ENCODE measurements around the gene DNAI1.

DNAI1 gene

DNA sequence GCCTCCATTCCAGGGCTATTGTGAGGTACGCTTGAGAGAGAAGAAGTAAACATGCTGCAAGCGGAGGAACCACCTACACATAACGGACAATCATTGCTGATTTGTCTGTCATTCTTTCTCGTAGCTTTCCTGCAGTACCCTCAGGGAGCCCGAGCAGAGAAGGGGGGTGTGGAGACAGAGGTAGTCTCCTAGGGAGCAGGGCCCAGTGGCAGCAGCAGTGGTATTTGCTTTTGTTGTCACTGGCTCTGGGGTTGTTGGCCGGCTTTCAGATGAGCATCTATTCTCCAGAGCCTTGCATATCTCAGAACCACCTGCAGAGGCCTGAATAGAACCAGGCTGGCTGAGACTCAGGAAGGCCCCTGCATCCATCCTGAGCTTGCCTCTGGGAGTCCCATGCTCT, 44.3 kb downstream of the DNAI1 start:
- Histone ChIP-seq H3K4me3 (ENCODE audit: low read depth, low read length) (no peak overlapping the region), H3K27ac (ENCODE audit: low read depth, low read length) (no peak overlapping the region), H3K4me1 (ENCODE audit: control insufficient read depth, insufficient read depth, low read length) (no peaks in the 10 kb centered on the region), H3K9me3 (ENCODE audit: control insufficient read depth, insufficient read depth, low read length) (no peaks in the 10 kb centered on the region), H3K36me3 (ENCODE audit: control insufficient read depth, insufficient read depth, low read length) (no peaks in the 10 kb centered on the region), H3K9ac (ENCODE audit: low read depth, low read length) (no peak overlapping the region), H3K27me3 (ENCODE audit: control insufficient read depth, insufficient read depth, low read length) (no peaks in the 10 kb centered on the region)

- no peaks in the 10 kb centered on the region for H3K9me3 ChIP-seq (ENCODE audit: control insufficient read depth, insufficient read depth, low read length)
- no peaks in the 10 kb centered on the region for H3K27me3 ChIP-seq (ENCODE audit: control insufficient read depth, insufficient read depth, low read length)
- no peak overlapping the region for H3K9ac ChIP-seq (ENCODE audit: low read depth, low read length)
- H3K27ac ChIP-seq (ENCODE audit: low read depth, low read length), result no peak overlapping the region
- H3K4me1 ChIP-seq (ENCODE audit: control insufficient read depth, insufficient read depth, low read length), result no peaks in the 10 kb centered on the region
- no peaks in the 10 kb centered on the region for H3K36me3 ChIP-seq (ENCODE audit: control insufficient read depth, insufficient read depth, low read length)
- no peak overlapping the region for H3K4me3 ChIP-seq (ENCODE audit: low read depth, low read length)
Measured at GRCh38 chr9:34503406-34503805, 44.8 kb downstream of the DNAI1 start.

- H3K27ac ChIP-seq (ENCODE audit: low read depth, low read length), result no peak overlapping the region
- no peak overlapping the region for H3K9ac ChIP-seq (ENCODE audit: low read depth, low read length)
- no peak overlapping the region for H3K4me3 ChIP-seq (ENCODE audit: low read depth, low read length)
- no peaks in the 10 kb centered on the region for H3K27me3 ChIP-seq (ENCODE audit: control insufficient read depth, insufficient read depth, low read length)
- H3K9me3 ChIP-seq (ENCODE audit: control insufficient read depth, insufficient read depth, low read length), result no peaks in the 10 kb centered on the region
- no peaks in the 10 kb centered on the region for H3K36me3 ChIP-seq (ENCODE audit: control insufficient read depth, insufficient read depth, low read length)
- H3K4me1 ChIP-seq (ENCODE audit: control insufficient read depth, insufficient read depth, low read length), result peaks cover 5% of the 10 kb centered on the region
Measured at GRCh38 chr9:34505370-34506120, 46.9 kb downstream of the DNAI1 start.

- Histone ChIP-seq H3K27me3 (ENCODE audit: control insufficient read depth, insufficient read depth, low read length) (no peaks in the 10 kb centered on the region), H3K4me1 (ENCODE audit: control insufficient read depth, insufficient read depth, low read length) (peaks cover 15% of the 10 kb centered on the region), H3K9me3 (ENCODE audit: control insufficient read depth, insufficient read depth, low read length) (no peaks in the 10 kb centered on the region), H3K4me3 (ENCODE audit: low read depth, low read length) (no peak overlapping the region), H3K9ac (ENCODE audit: low read depth, low read length) (no peak overlapping the region), H3K27ac (ENCODE audit: low read depth, low read length) (no peak overlapping the region), H3K36me3 (ENCODE audit: control insufficient read depth, insufficient read depth, low read length) (no peaks in the 10 kb centered on the region)
Measured at GRCh38 chr9:34506623-34507022, 48.0 kb downstream of the DNAI1 start.

DNA sequence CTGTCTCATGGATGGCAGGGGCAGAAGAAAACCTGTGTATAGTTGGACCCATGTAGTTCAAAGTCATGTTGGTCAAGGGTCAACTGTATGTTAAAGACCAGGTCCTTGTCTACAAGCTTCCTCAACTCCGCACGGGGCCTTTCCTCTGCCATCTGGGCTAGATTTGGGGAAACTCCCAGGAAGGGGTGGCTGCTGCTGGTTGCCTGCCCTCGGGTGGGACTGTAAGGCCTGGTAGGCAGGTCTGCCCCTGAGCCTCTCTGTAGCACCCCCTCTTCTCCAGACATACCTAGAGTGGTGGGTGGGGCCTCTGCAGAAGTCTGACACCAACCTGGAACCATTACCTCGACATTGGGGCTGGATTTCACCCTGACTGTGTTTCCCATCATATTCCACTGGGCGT, 49.0 kb downstream of the DNAI1 start:
- Histone ChIP-seq H3K27ac (ENCODE audit: low read depth, low read length) (no peak overlapping the region), H3K4me1 (ENCODE audit: control insufficient read depth, insufficient read depth, low read length) (peaks cover 24% of the 10 kb centered on the region), H3K4me3 (ENCODE audit: low read depth, low read length) (no peak overlapping the region), H3K27me3 (ENCODE audit: control insufficient read depth, insufficient read depth, low read length) (no peaks in the 10 kb centered on the region), H3K36me3 (ENCODE audit: control insufficient read depth, insufficient read depth, low read length) (no peaks in the 10 kb centered on the region), H3K9me3 (ENCODE audit: control insufficient read depth, insufficient read depth, low read length) (no peaks in the 10 kb centered on the region), H3K9ac (ENCODE audit: low read depth, low read length) (no peak overlapping the region)

DNA sequence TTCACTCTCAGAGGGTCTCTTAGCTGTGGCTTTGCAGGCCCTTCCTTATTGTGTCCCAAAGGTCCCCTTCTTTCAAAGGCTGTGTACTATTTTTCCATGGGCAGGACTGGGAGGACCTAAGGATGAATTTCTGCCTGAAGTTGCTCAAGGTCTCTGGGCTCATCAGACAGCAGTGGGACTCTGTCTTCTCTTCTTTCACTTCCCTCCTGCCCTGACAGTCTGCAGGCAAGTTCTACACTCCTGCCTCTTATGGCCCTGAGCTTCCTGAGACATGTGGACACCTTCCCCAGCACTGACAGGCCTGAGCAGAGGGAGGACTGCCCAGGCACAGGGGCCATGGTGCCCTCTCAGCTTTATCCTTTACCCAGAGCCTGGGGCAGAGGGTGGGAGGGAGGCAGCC, 49.4 kb downstream of the DNAI1 start:
- H3K9ac ChIP-seq (ENCODE audit: low read depth, low read length), result no peak overlapping the region
- H3K27me3 ChIP-seq (ENCODE audit: control insufficient read depth, insufficient read depth, low read length), result no peaks in the 10 kb centered on the region
- H3K4me3 ChIP-seq (ENCODE audit: low read depth, low read length), result no peak overlapping the region
- no peaks in the 10 kb centered on the region for H3K9me3 ChIP-seq (ENCODE audit: control insufficient read depth, insufficient read depth, low read length)
- H3K4me1 ChIP-seq (ENCODE audit: control insufficient read depth, insufficient read depth, low read length), result peaks cover 28% of the 10 kb centered on the region
- H3K36me3 ChIP-seq (ENCODE audit: control insufficient read depth, insufficient read depth, low read length), result no peaks in the 10 kb centered on the region
- H3K27ac ChIP-seq (ENCODE audit: low read depth, low read length), result no peak overlapping the region

- H3K9me3 ChIP-seq (ENCODE audit: control insufficient read depth, insufficient read depth, low read length), result no peaks in the 10 kb centered on the region
- no peak overlapping the region for H3K9ac ChIP-seq (ENCODE audit: low read depth, low read length)
- H3K4me1 ChIP-seq (ENCODE audit: control insufficient read depth, insufficient read depth, low read length), result peaks cover 33% of the 10 kb centered on the region
- no peaks in the 10 kb centered on the region for H3K36me3 ChIP-seq (ENCODE audit: control insufficient read depth, insufficient read depth, low read length)
- no peaks in the 10 kb centered on the region for H3K27me3 ChIP-seq (ENCODE audit: control insufficient read depth, insufficient read depth, low read length)
- H3K27ac ChIP-seq (ENCODE audit: low read depth, low read length), result no peak overlapping the region
- H3K4me3 ChIP-seq (ENCODE audit: low read depth, low read length), result no peak overlapping the region
Measured at GRCh38 chr9:34508463-34508862, 49.9 kb downstream of the DNAI1 start.

GRCh38 chr9:34508951-34509350, 50.3 kb downstream of the DNAI1 start:
- H3K4me1 ChIP-seq (ENCODE audit: control insufficient read depth, insufficient read depth, low read length), result peaks cover 38% of the 10 kb centered on the region
- no peaks in the 10 kb centered on the region for H3K9me3 ChIP-seq (ENCODE audit: control insufficient read depth, insufficient read depth, low read length)
- H3K27me3 ChIP-seq (ENCODE audit: control insufficient read depth, insufficient read depth, low read length), result no peaks in the 10 kb centered on the region
- no peaks in the 10 kb centered on the region for H3K36me3 ChIP-seq (ENCODE audit: control insufficient read depth, insufficient read depth, low read length)
- no peak overlapping the region for H3K27ac ChIP-seq (ENCODE audit: low read depth, low read length)
- H3K9ac ChIP-seq (ENCODE audit: low read depth, low read length), result no peak overlapping the region
- H3K4me3 ChIP-seq (ENCODE audit: low read depth, low read length), result no peak overlapping the region

DNA sequence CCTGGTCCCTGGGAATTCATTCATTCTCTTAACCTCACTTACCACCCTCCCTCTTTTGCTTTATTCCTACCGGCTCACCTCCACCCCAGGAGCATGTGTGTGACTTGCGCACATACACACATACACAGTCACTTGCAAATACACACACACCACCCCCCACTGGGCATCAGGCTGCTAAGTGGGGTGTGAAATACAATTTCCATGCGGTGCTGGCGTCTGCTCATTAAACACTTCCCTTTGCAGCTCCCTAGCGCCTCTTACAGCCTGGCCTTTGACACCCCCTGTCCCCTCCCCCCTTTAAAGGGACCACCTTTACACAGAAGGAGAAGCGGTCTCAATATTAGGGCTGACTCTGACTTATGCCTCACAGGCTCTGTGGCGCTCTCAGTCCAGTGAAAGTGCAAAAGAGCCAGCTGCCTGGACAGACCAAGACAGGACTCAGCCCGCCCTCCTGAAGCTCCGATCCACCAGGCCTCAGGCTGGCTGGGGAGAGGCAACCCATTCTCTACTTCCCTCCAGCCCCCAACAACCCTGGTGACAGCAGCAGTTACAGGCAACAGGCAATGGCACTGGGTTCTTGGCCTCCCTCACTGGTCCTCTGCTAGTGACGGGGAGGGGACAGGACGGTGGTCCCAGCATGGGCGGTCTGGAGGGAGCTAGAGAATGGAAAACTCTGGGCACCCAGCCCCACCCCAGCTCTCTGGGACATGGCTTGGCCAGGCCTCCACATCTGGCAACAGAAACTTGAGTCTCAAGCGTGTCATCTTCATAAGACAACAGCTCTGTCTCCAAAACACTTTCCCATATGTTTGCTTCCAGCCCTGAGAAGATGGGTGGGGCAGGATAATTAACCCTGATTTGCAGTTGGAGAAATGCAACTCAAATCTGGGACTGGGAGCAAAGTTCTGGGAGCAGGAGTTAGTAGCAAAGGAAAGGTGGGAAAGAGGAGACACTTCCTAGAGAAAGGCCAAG, 52.2 kb downstream of the DNAI1 start:
- peaks cover 41% of the 10 kb centered on the region for H3K4me1 ChIP-seq (ENCODE audit: control insufficient read depth, insufficient read depth, low read length)
- H3K9me3 ChIP-seq (ENCODE audit: control insufficient read depth, insufficient read depth, low read length), result no peaks in the 10 kb centered on the region
- H3K36me3 ChIP-seq (ENCODE audit: control insufficient read depth, insufficient read depth, low read length), result no peaks in the 10 kb centered on the region
- H3K9ac ChIP-seq (ENCODE audit: low read depth, low read length), result no peak overlapping the region
- H3K4me3 ChIP-seq (ENCODE audit: low read depth, low read length), result no peak overlapping the region
- H3K27me3 ChIP-seq (ENCODE audit: control insufficient read depth, insufficient read depth, low read length), result no peaks in the 10 kb centered on the region; the same call in 1 of the 2 replicates
- H3K27ac ChIP-seq (ENCODE audit: low read depth, low read length), result no peak overlapping the region

GRCh38 chr9:34512131-34513078, 53.8 kb downstream of the DNAI1 start:
- Histone ChIP-seq H3K9me3 (ENCODE audit: control insufficient read depth, insufficient read depth, low read length) (no peaks in the 10 kb centered on the region), H3K4me3 (ENCODE audit: low read depth, low read length) (no peak overlapping the region), H3K9ac (ENCODE audit: low read depth, low read length) (no peak overlapping the region), H3K36me3 (ENCODE audit: control insufficient read depth, insufficient read depth, low read length) (no peaks in the 10 kb centered on the region), H3K27ac (ENCODE audit: low read depth, low read length) (peak overlapping the region; percentile 75), H3K27me3 (ENCODE audit: control insufficient read depth, insufficient read depth, low read length) (no peaks in the 10 kb centered on the region; the same call in 1 of the 2 replicates), H3K4me1 (ENCODE audit: control insufficient read depth, insufficient read depth, low read length) (peaks cover 41% of the 10 kb centered on the region)
